ENCODE data around the gene JADE1. TPM values are rescaled to one million over a fixed set of nuclear protein-coding genes. Genes with fewer than 3 reads are reported as not detected.

The JADE1 gene
- total and polyA plus RNA-seq, 7 donors: 1.8 to 45.1 (median 27.7) TPM

- Histone ChIP-seq H3K9me3 (no peaks in the 10 kb centered on the region), H3K36me3 (peaks cover 22 to 85% (median 61%) of the 10 kb centered on the region in 4 donors), H3K4me3 (no peak overlapping the region), H3K4me1 (peaks cover 0 to 32% (median 29%) of the 10 kb centered on the region in 4 donors), H3K27ac (no peak overlapping the region), H3K27me3 (no peaks in the 10 kb centered on the region)
- DNase-seq: no peak
- intact Hi-C loops (cut with DNase I): no loop called here
- 88 to 97% methylated on average over 2 of the region's 2 CpGs for WGBS, 2 donors
- no peak for TF ChIP-seq POLR2A (IDR thresholded peaks at IDR 0.05)
- TF ChIP-seq POLR2AphosphoS5 (IDR thresholded peaks at IDR 0.05): no peak
- no peak for TF ChIP-seq EP300 (IDR thresholded peaks at IDR 0.05)
- TF ChIP-seq, protein P1, sequence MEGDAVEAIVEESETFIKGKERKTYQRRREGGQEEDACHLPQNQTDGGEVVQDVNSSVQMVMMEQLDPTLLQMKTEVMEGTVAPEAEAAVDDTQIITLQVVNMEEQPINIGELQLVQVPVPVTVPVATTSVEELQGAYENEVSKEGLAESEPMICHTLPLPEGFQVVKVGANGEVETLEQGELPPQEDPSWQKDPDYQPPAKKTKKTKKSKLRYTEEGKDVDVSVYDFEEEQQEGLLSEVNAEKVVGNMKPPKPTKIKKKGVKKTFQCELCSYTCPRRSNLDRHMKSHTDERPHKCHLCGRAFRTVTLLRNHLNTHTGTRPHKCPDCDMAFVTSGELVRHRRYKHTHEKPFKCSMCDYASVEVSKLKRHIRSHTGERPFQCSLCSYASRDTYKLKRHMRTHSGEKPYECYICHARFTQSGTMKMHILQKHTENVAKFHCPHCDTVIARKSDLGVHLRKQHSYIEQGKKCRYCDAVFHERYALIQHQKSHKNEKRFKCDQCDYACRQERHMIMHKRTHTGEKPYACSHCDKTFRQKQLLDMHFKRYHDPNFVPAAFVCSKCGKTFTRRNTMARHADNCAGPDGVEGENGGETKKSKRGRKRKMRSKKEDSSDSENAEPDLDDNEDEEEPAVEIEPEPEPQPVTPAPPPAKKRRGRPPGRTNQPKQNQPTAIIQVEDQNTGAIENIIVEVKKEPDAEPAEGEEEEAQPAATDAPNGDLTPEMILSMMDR (IDR thresholded peaks at IDR 0.05): no peak
These were observed 46.7 kb downstream of the JADE1 start for GRCh38 chr4:128856246-128856645.

DNA sequence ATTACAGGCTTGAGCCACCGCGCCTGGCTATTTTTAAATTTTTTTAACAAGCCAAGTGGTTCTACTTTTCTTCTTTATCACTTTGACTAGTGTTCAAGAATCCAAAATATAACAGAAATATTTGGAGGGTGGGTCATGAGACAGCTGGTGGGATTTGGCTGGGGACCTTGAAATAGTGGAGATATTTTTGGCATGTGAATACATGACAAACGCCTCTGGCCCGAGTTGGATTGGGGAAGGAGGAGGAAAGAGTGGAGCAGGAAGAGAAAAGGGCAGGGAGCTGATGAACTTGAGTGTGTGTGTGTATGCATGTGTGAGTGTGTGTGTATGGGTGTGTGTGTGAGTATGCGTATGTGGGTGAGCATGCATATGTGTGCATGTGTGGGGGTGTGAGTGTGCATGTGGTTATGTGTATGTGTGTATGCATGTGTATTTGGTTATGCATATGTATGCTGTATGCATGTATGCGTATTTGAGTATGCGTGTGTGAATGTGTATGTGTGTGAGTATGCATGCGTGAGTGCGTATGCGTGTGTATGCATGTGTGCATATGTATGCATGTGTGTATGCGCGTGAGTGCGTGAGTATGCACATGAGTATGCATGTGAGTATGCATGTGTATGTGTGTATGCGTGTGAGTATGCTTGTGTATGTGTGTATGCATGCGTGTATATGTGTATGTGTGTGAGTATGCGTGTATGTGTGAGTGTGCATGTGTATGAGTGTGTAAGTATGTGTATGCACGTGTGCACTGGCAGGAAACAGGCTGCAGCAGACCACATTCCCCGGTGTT lies 49.6 kb downstream of the JADE1 start:
- intact Hi-C loops (cut with DNase I): no loop called here
- peaks cover 23 to 76% (median 45%) of the 10 kb centered on the region in 4 donors for H3K36me3 ChIP-seq
- no peak for DNase-seq

DNA sequence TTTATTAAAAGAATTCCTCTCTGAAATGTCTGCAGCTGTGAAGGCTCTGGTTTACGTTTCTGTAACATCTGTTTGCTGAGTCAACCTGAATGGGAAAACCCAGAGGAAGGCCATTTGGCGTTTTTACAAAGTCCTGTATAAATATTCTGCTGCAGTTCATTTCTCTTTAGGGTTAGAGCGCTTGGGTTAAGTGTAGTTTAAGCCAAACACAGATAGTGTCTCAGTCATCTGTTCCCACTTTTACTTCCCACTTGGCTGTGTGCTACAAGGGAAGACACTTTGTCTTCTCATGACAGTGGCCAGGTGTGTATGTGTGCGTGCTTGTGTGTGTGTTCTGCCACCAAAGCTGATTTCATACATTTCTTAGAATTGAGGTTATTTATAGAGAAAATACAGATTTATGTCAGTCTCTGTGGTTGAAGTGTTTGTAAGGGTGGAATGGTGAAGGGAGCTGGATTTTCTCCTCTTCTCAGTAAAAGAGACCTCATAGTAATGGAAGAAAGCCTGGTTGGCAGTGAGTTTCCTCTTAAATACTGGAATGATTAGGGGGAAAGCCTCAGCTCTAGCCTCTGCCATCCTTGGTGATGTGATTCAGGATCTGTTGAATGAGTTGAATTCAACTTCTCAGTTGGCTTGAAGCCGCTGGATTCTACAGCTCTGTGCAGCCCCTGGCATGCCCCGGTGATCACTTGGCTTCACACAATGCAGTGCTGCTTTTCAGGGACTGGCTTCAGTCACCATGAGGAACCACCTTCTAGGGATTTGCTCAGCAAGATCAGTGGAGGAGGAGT lies 50.6 kb downstream of the JADE1 start:
- Histone ChIP-seq H3K36me3 (peaks cover 23 to 71% (median 41%) of the 10 kb centered on the region in 4 donors), H3K4me3 (no peak overlapping the region), H3K27me3 (no peaks in the 10 kb centered on the region), H3K4me1 (peaks cover 0 to 49% (median 40%) of the 10 kb centered on the region in 4 donors), H3K9me3 (no peaks in the 10 kb centered on the region), H3K27ac (peak overlapping the region in 3 of 4 donors; percentile 10 to 70 (median 65))
- WGBS, 2 donors: 59 to 81% methylated on average over 6 of the region's 6 CpGs
- intact Hi-C loops (cut with DNase I): loop anchor here (2.0 to 10.0 kb wide), 6 partner anchors 47 to 575 kb away; partner anchors contain the start of gene PGRMC2
- DNase-seq: no peak
- peak in 3 of 4 donors; percentile 37 to 61 (median 52) for TF ChIP-seq POLR2AphosphoS5 (IDR thresholded peaks at IDR 0.05)
- TF ChIP-seq EP300 (IDR thresholded peaks at IDR 0.05): no peak

More for the DNA sequence above, 49.6 kb downstream of the JADE1 start:
- WGBS, 2 donors: 80 to 91% methylated on average over 18 of the region's 18 CpGs
- H3K9me3 ChIP-seq: no peaks in the 10 kb centered on the region
- no peak overlapping the region for H3K4me3 ChIP-seq
- no peaks in the 10 kb centered on the region for H3K27me3 ChIP-seq
- TF ChIP-seq POLR2A (IDR thresholded peaks at IDR 0.05) (no peak), POLR2AphosphoS5 (IDR thresholded peaks at IDR 0.05) (peak in 1 of 4 donors; percentile 5)
- H3K4me1 ChIP-seq: peaks cover 0 to 49% (median 40%) of the 10 kb centered on the region in 4 donors
- peak overlapping the region; percentile 10 to 70 (median 46) for H3K27ac ChIP-seq

DNA sequence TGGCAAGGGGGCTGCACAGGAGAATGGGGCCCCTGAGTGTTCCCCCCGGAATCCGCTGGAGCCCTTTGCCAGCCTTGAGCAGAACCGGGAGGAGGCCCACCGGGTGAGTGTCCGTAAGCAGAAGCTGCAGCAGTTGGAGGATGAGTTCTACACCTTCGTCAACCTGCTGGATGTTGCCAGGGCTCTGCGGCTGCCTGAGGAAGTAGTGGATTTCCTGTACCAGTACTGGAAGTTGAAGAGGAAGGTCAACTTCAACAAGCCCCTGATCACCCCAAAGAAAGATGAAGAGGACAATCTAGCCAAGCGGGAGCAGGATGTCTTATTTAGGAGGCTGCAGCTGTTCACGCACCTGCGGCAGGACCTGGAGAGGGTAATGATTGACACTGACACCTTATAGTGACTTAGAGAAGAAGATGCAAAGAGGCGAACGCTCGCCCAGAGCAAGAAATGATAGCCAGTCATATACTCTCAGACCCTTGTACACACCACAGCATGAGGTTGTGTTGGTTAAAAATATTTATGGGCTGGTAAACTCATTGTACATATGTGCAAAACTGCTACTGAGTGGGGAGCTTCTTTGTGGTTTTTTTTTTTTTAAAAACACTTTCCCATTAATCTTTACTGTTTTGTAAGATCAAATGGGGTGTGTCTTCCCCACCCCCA lies 52.5 kb downstream of the JADE1 start:
- no peak for DNase-seq
- TF ChIP-seq, protein P1 (IDR thresholded peaks at IDR 0.05): no peak
- TF ChIP-seq POLR2AphosphoS5 (IDR thresholded peaks at IDR 0.05) (no peak), EP300 (IDR thresholded peaks at IDR 0.05) (no peak), POLR2A (IDR thresholded peaks at IDR 0.05) (no peak)
- H3K4me3 ChIP-seq: no peak overlapping the region
- 57 to 89% methylated on average over 13 of the region's 13 CpGs for WGBS, 2 donors
- no peaks in the 10 kb centered on the region for H3K27me3 ChIP-seq
- intact Hi-C loops (cut with DNase I): loop anchor here (2.0 to 10.0 kb wide), 6 partner anchors 49 to 577 kb away; partner anchors contain the start of gene PGRMC2
- H3K36me3 ChIP-seq: peaks cover 23 to 68% (median 28%) of the 10 kb centered on the region in 4 donors
- no peak overlapping the region for H3K27ac ChIP-seq
- H3K9me3 ChIP-seq: no peaks in the 10 kb centered on the region
- peaks cover 0 to 49% (median 40%) of the 10 kb centered on the region in 4 donors for H3K4me1 ChIP-seq

DNA sequence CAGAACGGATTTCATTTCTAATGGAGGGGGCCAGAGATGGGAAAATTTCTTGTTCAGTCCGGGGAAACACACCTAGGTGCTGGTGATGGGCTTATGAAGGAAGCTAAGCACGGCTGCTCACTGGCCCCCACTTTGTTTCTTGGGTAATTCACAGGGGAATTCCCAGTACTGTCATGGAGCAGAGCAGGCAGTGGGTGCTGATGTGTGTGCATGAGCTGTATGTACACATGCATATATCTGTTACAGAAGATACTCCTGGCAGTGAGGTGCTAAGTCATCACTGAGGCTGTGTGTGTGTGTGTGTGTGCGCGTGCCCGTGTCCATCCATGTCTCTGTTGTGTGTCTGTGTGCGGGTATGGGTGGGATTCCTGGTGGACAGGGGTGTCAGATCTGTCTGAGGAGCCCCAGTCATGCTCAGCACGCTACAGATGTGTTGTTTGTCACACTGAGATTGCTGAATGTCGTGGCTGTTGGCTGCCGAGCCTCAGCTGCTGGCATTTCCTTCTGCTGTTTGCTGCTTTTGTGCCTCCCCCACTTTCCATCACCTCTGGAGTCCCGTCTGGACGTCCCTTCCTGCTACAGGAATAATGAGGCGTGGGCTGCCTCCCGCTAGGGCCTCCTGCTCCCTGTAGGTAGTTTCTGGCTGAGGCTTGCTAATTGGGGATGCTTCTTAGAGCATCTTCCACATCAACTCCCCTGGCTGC lies 53.3 kb downstream of the JADE1 start:
- intact Hi-C loops (cut with DNase I): loop anchor here (1.0 to 10.0 kb wide), 7 partner anchors 200 to 671 kb away; partner anchors contain the start of gene PGRMC2
- Histone ChIP-seq H3K4me3 (no peak overlapping the region), H3K36me3 (peaks cover 20 to 68% (median 23%) of the 10 kb centered on the region in 4 donors), H3K27ac (no peak overlapping the region), H3K9me3 (no peaks in the 10 kb centered on the region), H3K4me1 (peaks cover 0 to 49% (median 40%) of the 10 kb centered on the region in 4 donors), H3K27me3 (no peaks in the 10 kb centered on the region)
- TF ChIP-seq, protein P1 (IDR thresholded peaks at IDR 0.05): no peak
- TF ChIP-seq EP300 (IDR thresholded peaks at IDR 0.05) (no peak), POLR2A (IDR thresholded peaks at IDR 0.05) (no peak), POLR2AphosphoS5 (IDR thresholded peaks at IDR 0.05) (no peak)
- 78 to 84% methylated on average over 14 of the region's 14 CpGs for WGBS, 2 donors
- no peak for DNase-seq

All from sigmoid colon (tissue), 7 donors.